ENCODE data around the gene CCDC121. TPM values are rescaled to one million over a fixed set of nuclear protein-coding genes. Genes with fewer than 3 reads are reported as not detected.

CCDC121 gene
- total and polyA plus RNA-seq, 2 of the 4 experiments (the other 2 are of a cell fraction), result 0.65 to 2.0 TPM

GRCh38 chr2:27652341-27652740, 23.5 kb upstream of the CCDC121 start:
- H3K9ac ChIP-seq (ENCODE audit: low read depth, low read length), result no peak overlapping the region
- intact Hi-C loops (cut with micrococcal nuclease) (no loop called here), in situ Hi-C loops (cut with MboI; ENCODE audit: low sequenced_read_pairs) (no loop called here), dilution Hi-C loops (cut with HindIII; ENCODE audit: low sequenced_read_pairs, unreplicated experiment) (no loop called here)
- no peak overlapping the region for H3K14ac ChIP-seq (replicated peaks; ENCODE audit: low read depth, low read length)
- no peak overlapping the region for H3K23ac ChIP-seq (ENCODE audit: low read depth, low read length)
- H4K91ac ChIP-seq (ENCODE audit: insufficient read depth, low read depth, low read length), result no peak overlapping the region
- no peaks in the 10 kb centered on the region for H3K9me3 ChIP-seq (ENCODE audit: control insufficient read depth, insufficient read depth, low read length)
- ATAC-seq (ENCODE audit: low read depth) (no peak), DNase-seq (no peak)
- no peaks in the 10 kb centered on the region; the same call in 1 of the 2 replicates for H3K4me1 ChIP-seq (ENCODE audit: control insufficient read depth, insufficient read depth, low read length)
- no peak overlapping the region for H3K4ac ChIP-seq (ENCODE audit: low read depth, low read length)
- ChIA-PET CTCF (no interaction called here), POLR2A (ENCODE audit: unreplicated experiment) (no interaction called here)
- H3K36me3 ChIP-seq (ENCODE audit: control insufficient read depth, insufficient read depth, low read length), result peaks cover 47% of the 10 kb centered on the region
- H4K5ac ChIP-seq (ENCODE audit: low read depth, low read length), result no peak overlapping the region
- no peak overlapping the region for H2AFZ ChIP-seq (replicated peaks; ENCODE audit: low read length, poor library complexity)
- BruUV-seq (replicated peaks), result no TSS peak
- no peak overlapping the region for H3K27ac ChIP-seq (ENCODE audit: insufficient read depth, low read length)
- no peak overlapping the region for H3K4me3 ChIP-seq (ENCODE audit: insufficient read depth, low read depth, low read length)
- no peak overlapping the region for H4K8ac ChIP-seq (ENCODE audit: low read depth in 2 of 2, low read length in 2 of 2)
- no peak overlapping the region for H3K4me2 ChIP-seq (ENCODE audit: low read depth, low read length)
- no peak overlapping the region for H2BK15ac ChIP-seq (ENCODE audit: low read depth, low read length)
- H2AK9ac ChIP-seq (replicated peaks; ENCODE audit: low read depth, low read length, poor library complexity), result no peak overlapping the region
- no peak overlapping the region for H2BK20ac ChIP-seq (ENCODE audit: low read depth, low read length)
- H4K20me1 ChIP-seq (ENCODE audit: insufficient read depth, low read length), result peaks cover 4% of the 10 kb centered on the region; the same call in 1 of the 2 replicates
- H2BK5ac ChIP-seq (ENCODE audit: low read depth, low read length, poor library complexity, severe bottlenecking), result no peak overlapping the region
- no peak overlapping the region for H3K56ac ChIP-seq (ENCODE audit: extremely low read depth, insufficient read depth, low read length)
- H2AK5ac ChIP-seq (ENCODE audit: low read depth, low read length), result no peak overlapping the region
- no peaks in the 10 kb centered on the region for H3K27me3 ChIP-seq (ENCODE audit: control insufficient read depth, insufficient read depth, low read length)
- H3K18ac ChIP-seq (ENCODE audit: low read depth, low read length), result no peak overlapping the region
- peaks cover 5% of the 10 kb centered on the region for H3K9me1 ChIP-seq (ENCODE audit: insufficient read depth, low read length)
- H3K79me1 ChIP-seq (ENCODE audit: low read depth in 1 of 2, low read length in 2 of 2), result peaks cover 3 to 7% of the 10 kb centered on the region in 2 experiments; a peak in 2 of 4 replicates
- TF ChIP-seq USF2 (IDR thresholded peaks at IDR 0.05; ENCODE audit: low read depth, low read length) (no peak), FOS (IDR thresholded peaks at IDR 0.05; ENCODE audit: low read depth, low read length) (no peak), MAFK (IDR thresholded peaks at IDR 0.05; ENCODE audit: low read depth, low read length) (no peak), RAD21 (IDR thresholded peaks at IDR 0.05; ENCODE audit: low read length) (no peak), RCOR1 (IDR thresholded peaks at IDR 0.05; ENCODE audit: insufficient replicate concordance, low read length) (no peak), BHLHE40 (IDR thresholded peaks at IDR 0.05; ENCODE audit: low read depth, low read length) (no peak), MXI1 (IDR thresholded peaks at IDR 0.05; ENCODE audit: borderline replicate concordance, low read depth, low read length) (no peak), MAZ (IDR thresholded peaks at IDR 0.05; ENCODE audit: borderline replicate concordance, low read depth, low read length) (no peak), ELK1 (IDR thresholded peaks at IDR 0.05; ENCODE audit: borderline replicate concordance, low read depth, low read length) (no peak), POLR2A (IDR thresholded peaks at IDR 0.05; ENCODE audit: low read depth, low read length) (no peak), CTCF (conservative IDR thresholded peaks at IDR 0.05; ENCODE audit: low read depth, low read length) (no peak), SMC3 (IDR thresholded peaks at IDR 0.05; ENCODE audit: low read depth, low read length) (no peak), CEBPB (IDR thresholded peaks at IDR 0.05; ENCODE audit: low read depth, low read length) (no peak), NFE2L2 (IDR thresholded peaks at IDR 0.05; ENCODE audit: low read depth, low read length) (no peak), RFX5 (IDR thresholded peaks at IDR 0.05; ENCODE audit: low read depth, low read length) (no peak), CHD1 (IDR thresholded peaks at IDR 0.05; ENCODE audit: low read depth, low read length) (no peak)
- no peak overlapping the region for H2BK120ac ChIP-seq (ENCODE audit: low read depth, low read length)
